ENCODE measurements around the gene NKTR. TPM values are rescaled to one million over a fixed set of nuclear protein-coding genes. Genes with fewer than 3 reads are reported as not detected.

The NKTR gene
- total and polyA plus RNA-seq, 2 experiments from 2014 or later: 81.3 to 117 TPM

DNA sequence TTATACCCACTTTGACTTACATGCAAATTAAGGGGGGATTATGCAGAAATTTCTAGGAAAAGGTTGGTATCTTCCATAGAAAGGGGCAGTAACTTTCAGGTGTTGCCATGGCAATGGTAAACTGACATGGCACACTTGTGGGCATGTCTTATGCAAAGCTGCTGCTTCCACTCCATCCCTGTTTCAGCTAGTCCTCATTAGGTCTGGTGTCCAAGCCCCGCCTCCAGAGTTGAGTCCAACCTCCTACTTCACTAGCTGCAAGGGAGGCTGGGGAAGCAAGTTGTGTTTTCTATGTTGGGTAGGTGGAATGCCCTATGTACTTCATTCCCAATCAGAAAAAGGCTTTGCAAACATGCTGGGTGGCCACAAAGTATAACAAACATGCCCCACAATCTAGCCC is 70.2 kb downstream of the NKTR start (continued):
- TF ChIP-seq EZH2phosphoT487 (IDR thresholded peaks at IDR 0.05; ENCODE audit: unreplicated experiment) (no peak), JUNB (IDR thresholded peaks at IDR 0.05; ENCODE audit: unreplicated experiment) (no peak), ZNF114 (CRISPR knock-in tag; IDR thresholded peaks at IDR 0.05) (no peak), CREB1 (CRISPR knock-in tag; IDR thresholded peaks at IDR 0.05; ENCODE audit: low read depth) (no peak), POLR2AphosphoS5 (IDR thresholded peaks at IDR 0.05; ENCODE audit: low read depth) (no peak), NANOG (IDR thresholded peaks at IDR 0.05; ENCODE audit: borderline replicate concordance) (no peak), ZNF331 (CRISPR knock-in tag; IDR thresholded peaks at IDR 0.05; ENCODE audit: low read depth) (no peak)
- TF ChIP-seq, protein P1, sequence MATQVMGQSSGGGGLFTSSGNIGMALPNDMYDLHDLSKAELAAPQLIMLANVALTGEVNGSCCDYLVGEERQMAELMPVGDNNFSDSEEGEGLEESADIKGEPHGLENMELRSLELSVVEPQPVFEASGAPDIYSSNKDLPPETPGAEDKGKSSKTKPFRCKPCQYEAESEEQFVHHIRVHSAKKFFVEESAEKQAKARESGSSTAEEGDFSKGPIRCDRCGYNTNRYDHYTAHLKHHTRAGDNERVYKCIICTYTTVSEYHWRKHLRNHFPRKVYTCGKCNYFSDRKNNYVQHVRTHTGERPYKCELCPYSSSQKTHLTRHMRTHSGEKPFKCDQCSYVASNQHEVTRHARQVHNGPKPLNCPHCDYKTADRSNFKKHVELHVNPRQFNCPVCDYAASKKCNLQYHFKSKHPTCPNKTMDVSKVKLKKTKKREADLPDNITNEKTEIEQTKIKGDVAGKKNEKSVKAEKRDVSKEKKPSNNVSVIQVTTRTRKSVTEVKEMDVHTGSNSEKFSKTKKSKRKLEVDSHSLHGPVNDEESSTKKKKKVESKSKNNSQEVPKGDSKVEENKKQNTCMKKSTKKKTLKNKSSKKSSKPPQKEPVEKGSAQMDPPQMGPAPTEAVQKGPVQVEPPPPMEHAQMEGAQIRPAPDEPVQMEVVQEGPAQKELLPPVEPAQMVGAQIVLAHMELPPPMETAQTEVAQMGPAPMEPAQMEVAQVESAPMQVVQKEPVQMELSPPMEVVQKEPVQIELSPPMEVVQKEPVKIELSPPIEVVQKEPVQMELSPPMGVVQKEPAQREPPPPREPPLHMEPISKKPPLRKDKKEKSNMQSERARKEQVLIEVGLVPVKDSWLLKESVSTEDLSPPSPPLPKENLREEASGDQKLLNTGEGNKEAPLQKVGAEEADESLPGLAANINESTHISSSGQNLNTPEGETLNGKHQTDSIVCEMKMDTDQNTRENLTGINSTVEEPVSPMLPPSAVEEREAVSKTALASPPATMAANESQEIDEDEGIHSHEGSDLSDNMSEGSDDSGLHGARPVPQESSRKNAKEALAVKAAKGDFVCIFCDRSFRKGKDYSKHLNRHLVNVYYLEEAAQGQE (IDR thresholded peaks at IDR 0.05; ENCODE audit: unreplicated experiment): no peak
- TF ChIP-seq, protein P2, sequence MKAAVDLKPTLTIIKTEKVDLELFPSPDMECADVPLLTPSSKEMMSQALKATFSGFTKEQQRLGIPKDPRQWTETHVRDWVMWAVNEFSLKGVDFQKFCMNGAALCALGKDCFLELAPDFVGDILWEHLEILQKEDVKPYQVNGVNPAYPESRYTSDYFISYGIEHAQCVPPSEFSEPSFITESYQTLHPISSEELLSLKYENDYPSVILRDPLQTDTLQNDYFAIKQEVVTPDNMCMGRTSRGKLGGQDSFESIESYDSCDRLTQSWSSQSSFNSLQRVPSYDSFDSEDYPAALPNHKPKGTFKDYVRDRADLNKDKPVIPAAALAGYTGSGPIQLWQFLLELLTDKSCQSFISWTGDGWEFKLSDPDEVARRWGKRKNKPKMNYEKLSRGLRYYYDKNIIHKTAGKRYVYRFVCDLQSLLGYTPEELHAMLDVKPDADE (IDR thresholded peaks at IDR 0.05): no peak

DNA sequence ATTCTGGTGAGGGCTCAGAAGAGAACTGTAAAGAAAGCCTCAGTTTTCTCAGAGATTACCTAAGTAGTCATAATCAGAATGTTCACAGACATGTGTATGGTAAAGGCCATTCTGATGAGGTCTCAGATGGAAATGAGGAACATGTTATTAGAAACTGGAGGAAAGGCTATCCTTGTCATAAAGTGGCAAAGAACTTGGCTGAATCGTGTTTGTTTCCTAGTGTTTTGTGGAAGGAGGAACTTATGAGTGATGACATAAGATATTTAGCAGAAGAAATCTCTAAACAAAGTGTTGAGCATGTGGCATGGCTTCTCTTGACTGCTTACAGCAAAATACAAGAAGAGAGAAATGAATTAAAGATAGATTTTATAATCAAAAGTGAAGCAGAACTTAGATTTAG is 72.0 kb downstream of the NKTR start:
- H3F3A ChIP-seq (replicated peaks; ENCODE audit: low read depth): no peaks in the 10 kb centered on the region
- H3K79me2 ChIP-seq (replicated peaks; ENCODE audit: insufficient read depth): no peaks in the 10 kb centered on the region
- H3K4me2 ChIP-seq: no peak overlapping the region
- Mint-ChIP-seq H3K36me3 (ENCODE audit: low read depth) (no peaks in the 10 kb centered on the region), H3K4me1 (peaks cover 5% of the 10 kb centered on the region; the same call in 2 of the 3 replicates), H3K27me3 (ENCODE audit: insufficient read depth, low read depth, poor library complexity) (no peaks in the 10 kb centered on the region), H3K4me3 (no peak overlapping the region), H3K9me3 (peaks cover 14% of the 10 kb centered on the region; the same call in 1 of the 3 replicates), H3K27ac (no peak overlapping the region)
- H3K27ac ChIP-seq (ENCODE audit: low read depth): no peak overlapping the region
- DNase-seq (ENCODE audit: low spot score) (no peak), ATAC-seq (no peak)
- no peak overlapping the region for H2AFZ ChIP-seq
- H4K20me1 ChIP-seq (replicated peaks; ENCODE audit: insufficient read depth): no peaks in the 10 kb centered on the region
- H3K4me3 ChIP-seq: no peak overlapping the region
- H3K4me1 ChIP-seq (ENCODE audit: insufficient read depth): no peaks in the 10 kb centered on the region
- no peaks in the 10 kb centered on the region for H3K27me3 ChIP-seq (ENCODE audit: insufficient read depth)
- H3K36me3 ChIP-seq (ENCODE audit: insufficient read depth): no peaks in the 10 kb centered on the region
- 0 out of 2 replicates have a peak, but pooled peaks cover 9% of the 10 kb centered on the region for H3K9me2 ChIP-seq (ENCODE audit: insufficient read depth)
- no peak for TF ChIP-seq JUNB (IDR thresholded peaks at IDR 0.05; ENCODE audit: unreplicated experiment)
- TF ChIP-seq, protein P3, sequence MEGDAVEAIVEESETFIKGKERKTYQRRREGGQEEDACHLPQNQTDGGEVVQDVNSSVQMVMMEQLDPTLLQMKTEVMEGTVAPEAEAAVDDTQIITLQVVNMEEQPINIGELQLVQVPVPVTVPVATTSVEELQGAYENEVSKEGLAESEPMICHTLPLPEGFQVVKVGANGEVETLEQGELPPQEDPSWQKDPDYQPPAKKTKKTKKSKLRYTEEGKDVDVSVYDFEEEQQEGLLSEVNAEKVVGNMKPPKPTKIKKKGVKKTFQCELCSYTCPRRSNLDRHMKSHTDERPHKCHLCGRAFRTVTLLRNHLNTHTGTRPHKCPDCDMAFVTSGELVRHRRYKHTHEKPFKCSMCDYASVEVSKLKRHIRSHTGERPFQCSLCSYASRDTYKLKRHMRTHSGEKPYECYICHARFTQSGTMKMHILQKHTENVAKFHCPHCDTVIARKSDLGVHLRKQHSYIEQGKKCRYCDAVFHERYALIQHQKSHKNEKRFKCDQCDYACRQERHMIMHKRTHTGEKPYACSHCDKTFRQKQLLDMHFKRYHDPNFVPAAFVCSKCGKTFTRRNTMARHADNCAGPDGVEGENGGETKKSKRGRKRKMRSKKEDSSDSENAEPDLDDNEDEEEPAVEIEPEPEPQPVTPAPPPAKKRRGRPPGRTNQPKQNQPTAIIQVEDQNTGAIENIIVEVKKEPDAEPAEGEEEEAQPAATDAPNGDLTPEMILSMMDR (conservative IDR thresholded peaks at IDR 0.05; ENCODE audit: low read depth in 2 of 2): no peak
- TF ChIP-seq CREB1 (CRISPR knock-in tag; IDR thresholded peaks at IDR 0.05; ENCODE audit: low read depth): no peak
- TF ChIP-seq EZH2phosphoT487 (IDR thresholded peaks at IDR 0.05; ENCODE audit: unreplicated experiment): no peak
- TF ChIP-seq ZNF114 (CRISPR knock-in tag; IDR thresholded peaks at IDR 0.05): no peak
- TF ChIP-seq, protein P1 (IDR thresholded peaks at IDR 0.05; ENCODE audit: unreplicated experiment): no peak
- no peak for TF ChIP-seq ZNF331 (CRISPR knock-in tag; IDR thresholded peaks at IDR 0.05; ENCODE audit: low read depth)
- TF ChIP-seq POLR2AphosphoS5 (IDR thresholded peaks at IDR 0.05; ENCODE audit: low read depth): no peak

All from GM23338 (cell line).